Measurements from ENCODE around the gene YIF1B.

The YIF1B gene

GRCh38 chr19:38336638-38337359, 21.1 kb upstream of the YIF1B start:
- DNase-seq (ENCODE audit: low read depth, low spot score), result peak; percentile 24
- peak overlapping the region; percentile 89 for H3K4me3 ChIP-seq (ENCODE audit: low read depth, low read length)
- ChIA-PET CTCF (interaction anchor here (0.7 to 10.2 kb wide), 12 partner anchors 9 to 434 kb away, joined by 3 to 298 read pairs (median 12); partner anchors contain the start of genes PPP1R14A and PSMD8), POLR2A (interaction anchor here (0.8 kb wide), 1 partner anchor 17 kb away, joined by 4 read pairs; the partner anchor contains the start of gene KCNK6)
- TF ChIP-seq, protein P1, sequence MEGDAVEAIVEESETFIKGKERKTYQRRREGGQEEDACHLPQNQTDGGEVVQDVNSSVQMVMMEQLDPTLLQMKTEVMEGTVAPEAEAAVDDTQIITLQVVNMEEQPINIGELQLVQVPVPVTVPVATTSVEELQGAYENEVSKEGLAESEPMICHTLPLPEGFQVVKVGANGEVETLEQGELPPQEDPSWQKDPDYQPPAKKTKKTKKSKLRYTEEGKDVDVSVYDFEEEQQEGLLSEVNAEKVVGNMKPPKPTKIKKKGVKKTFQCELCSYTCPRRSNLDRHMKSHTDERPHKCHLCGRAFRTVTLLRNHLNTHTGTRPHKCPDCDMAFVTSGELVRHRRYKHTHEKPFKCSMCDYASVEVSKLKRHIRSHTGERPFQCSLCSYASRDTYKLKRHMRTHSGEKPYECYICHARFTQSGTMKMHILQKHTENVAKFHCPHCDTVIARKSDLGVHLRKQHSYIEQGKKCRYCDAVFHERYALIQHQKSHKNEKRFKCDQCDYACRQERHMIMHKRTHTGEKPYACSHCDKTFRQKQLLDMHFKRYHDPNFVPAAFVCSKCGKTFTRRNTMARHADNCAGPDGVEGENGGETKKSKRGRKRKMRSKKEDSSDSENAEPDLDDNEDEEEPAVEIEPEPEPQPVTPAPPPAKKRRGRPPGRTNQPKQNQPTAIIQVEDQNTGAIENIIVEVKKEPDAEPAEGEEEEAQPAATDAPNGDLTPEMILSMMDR (IDR thresholded peaks at IDR 0.05; ENCODE audit: insufficient read depth, low read length, missing control alignments), result no peak

GRCh38 chr19:38335949-38336637, 20.3 kb upstream of the YIF1B start:
- peak overlapping the region; percentile 89 for H3K4me3 ChIP-seq (ENCODE audit: low read depth, low read length)
- TF ChIP-seq, protein P1 (IDR thresholded peaks at IDR 0.05; ENCODE audit: insufficient read depth, low read length, missing control alignments), result no peak
- CTCF ChIA-PET, result interaction anchor here (0.6 to 10.2 kb wide), 23 partner anchors 9 to 433 kb away, joined by 3 to 298 read pairs (median 4); partner anchors contain the start of genes EIF3K, GGN, KCNK6 and PPP1R14A
- POLR2A ChIA-PET, result interaction anchor here (0.7 to 0.8 kb wide), 3 partner anchors 17 to 54 kb away, joined by 4 read pairs; partner anchors contain the start of genes KCNK6 and PSMD8
- peak; percentile 44 for DNase-seq (ENCODE audit: low read depth, low spot score)

DNA sequence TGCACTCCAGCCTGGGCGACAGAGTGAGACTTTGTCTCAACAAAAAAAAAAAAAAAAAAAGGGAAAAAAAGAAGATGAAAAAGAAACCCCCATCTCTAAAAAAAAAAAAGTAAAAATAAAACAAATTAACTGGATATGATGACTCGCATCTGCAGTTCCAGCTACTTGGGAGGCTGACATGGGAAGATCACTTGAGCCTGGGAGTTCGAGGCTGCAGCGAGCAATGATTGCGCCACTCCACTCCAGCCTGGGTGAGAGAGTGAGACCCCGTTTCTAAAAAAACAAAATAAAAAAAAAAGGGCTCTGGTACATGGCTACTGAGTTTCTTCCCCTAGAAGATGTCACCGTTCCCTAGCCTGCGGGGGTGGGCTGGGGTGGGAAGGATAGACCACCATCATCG, 17.5 kb upstream of the YIF1B start:
- no peak for DNase-seq (ENCODE audit: low read depth, low spot score)
- no peak overlapping the region for H3K4me3 ChIP-seq (ENCODE audit: low read depth, low read length)
- TF ChIP-seq, protein P1 (IDR thresholded peaks at IDR 0.05; ENCODE audit: insufficient read depth, low read length, missing control alignments), result no peak
- POLR2A ChIA-PET, result interaction anchor here (1.0 kb wide), 1 partner anchor 87 kb away, joined by 6 read pairs; no protein-coding TSS in a partner anchor
- CTCF ChIA-PET, result interaction anchor here (1.9 to 10.2 kb wide), 3 partner anchors 91 to 108 kb away, joined by 6 to 298 read pairs (median 94); no protein-coding TSS in a partner anchor

GRCh38 chr19:38331728-38332127, 16.0 kb upstream of the YIF1B start:
- no peak overlapping the region for H3K4me3 ChIP-seq (ENCODE audit: low read depth, low read length)
- CTCF ChIA-PET, result interaction anchor here (1.1 to 10.2 kb wide), 4 partner anchors 9 to 429 kb away, joined by 4 to 298 read pairs (median 50); no protein-coding TSS in a partner anchor
- POLR2A ChIA-PET, result no interaction called here
- TF ChIP-seq, protein P1 (IDR thresholded peaks at IDR 0.05; ENCODE audit: insufficient read depth, low read length, missing control alignments), result no peak
- no peak for DNase-seq (ENCODE audit: low read depth, low spot score)

DNA sequence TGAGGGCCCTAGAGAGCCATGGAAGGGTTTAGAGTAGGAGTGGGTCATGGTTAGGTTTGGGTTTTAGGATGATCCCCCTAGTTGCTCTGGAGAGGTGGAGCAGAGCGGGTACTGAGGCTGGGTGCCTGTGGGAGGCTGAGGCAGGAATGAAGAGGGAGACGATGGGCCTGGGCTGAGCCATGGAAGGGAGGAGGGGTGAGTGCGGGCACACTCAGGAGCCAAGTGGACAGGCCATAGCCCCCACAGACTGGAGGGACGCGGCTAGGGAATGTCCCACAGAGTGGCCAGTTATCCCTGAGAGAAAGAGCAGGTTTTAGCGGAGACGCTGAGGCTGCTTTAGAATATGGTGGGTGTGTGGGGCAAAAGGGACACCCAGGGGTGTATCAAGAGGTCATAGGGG, 13.9 kb upstream of the YIF1B start:
- ChIA-PET CTCF (interaction anchor here (0.9 to 8.8 kb wide), 2 partner anchors 9 to 87 kb away, joined by 3 to 298 read pairs; no protein-coding TSS in a partner anchor), POLR2A (no interaction called here)
- no peak overlapping the region for H3K4me3 ChIP-seq (ENCODE audit: low read depth, low read length)
- TF ChIP-seq, protein P1 (IDR thresholded peaks at IDR 0.05; ENCODE audit: insufficient read depth, low read length, missing control alignments), result no peak
- DNase-seq (ENCODE audit: low read depth, low spot score), result no peak
